K562 (cell line): ENCODE measurements around the gene OPRL1. TPM values are rescaled to one million over a fixed set of nuclear protein-coding genes. Genes with fewer than 3 reads are reported as not detected.

ENCODE experiments used
- HMGXB4 ChIP-seq: sonication (generic); formaldehyde crosslinking; IDR thresholded peaks from 2 replicates; pipeline ENCODE4 v1.8.1; 2023; ENCODE audit warnings: mild to moderate bottlenecking, missing genetic modification reagents
- MEF2A ChIP-seq: IDR thresholded peaks from 2 replicates; pipeline ENCODE4 v1.6.1; 2011; ENCODE audit warnings: low read depth, mild to moderate bottlenecking, low read length, moderate library complexity; ENCODE audit not compliant: control insufficient read depth
- POLR2A ChIP-seq: fragments of 450-650 bp; conservative IDR thresholded peaks from 2 replicates; pipeline ENCODE4 v1.6.1; 2016
- SMARCB1 ChIP-seq: IDR thresholded peaks from 2 replicates; pipeline ENCODE4 v1.6.1; 2011; ENCODE audit warnings: improper control_type of control experiment, low read depth; ENCODE audit not compliant: insufficient read length
- TFE3 ChIP-seq: fragments of 450-650 bp; formaldehyde crosslinking; IDR thresholded peaks from 2 replicates; pipeline ENCODE4 v1.4.0; 2020; ENCODE audit warnings: mild to moderate bottlenecking, mixed read lengths
- TRIM28 ChIP-seq: fragments of 450-650 bp; IDR thresholded peaks from 2 replicates; pipeline ENCODE4 v1.6.1; 2017
- ZBTB17 ChIP-seq: fragments of 450-650 bp; formaldehyde crosslinking; IDR thresholded peaks from 2 replicates; pipeline ENCODE4 v1.4.0; 2020; ENCODE audit warnings: mild to moderate bottlenecking
- ZKSCAN1 ChIP-seq: fragments of 150-350 bp; IDR thresholded peaks from 2 replicates; pipeline ENCODE4 v1.6.1; 2016; ENCODE audit warnings: low read depth, low read length
- ZNF140 ChIP-seq: fragments of 250-450 bp; sonication (Bioruptor Pico); IDR thresholded peaks from 2 replicates; pipeline ENCODE4 v1.8.0; 2021; ENCODE audit warnings: moderate library complexity, mild to moderate bottlenecking, inconsistent platforms
- ZNF212 ChIP-seq: fragments of 450-650 bp; formaldehyde crosslinking; IDR thresholded peaks from 2 replicates; pipeline ENCODE4 v1.4.0; 2020; ENCODE audit warnings: mild to moderate bottlenecking
- ZNF408 ChIP-seq: fragments of 250-450 bp; sonication (Bioruptor Pico); IDR thresholded peaks from 2 replicates; pipeline ENCODE4 v1.4.0; 2020; ENCODE audit warnings: low read depth, mild to moderate bottlenecking, moderate library complexity
- ZNF507 ChIP-seq: conservative IDR thresholded peaks from 2 replicates; pipeline ENCODE4 v1.6.1; 2017; ENCODE audit warnings: missing genetic modification characterization, missing compliant biosample characterization
- ZNF668 ChIP-seq: fragments of 250-450 bp; sonication (Bioruptor Pico); IDR thresholded peaks from 2 replicates; pipeline ENCODE4 v1.8.0; 2022; ENCODE audit warnings: mild to moderate bottlenecking, inconsistent platforms
- ZNF76 ChIP-seq: fragments of 250-450 bp; sonication (Bioruptor Pico); IDR thresholded peaks from 2 replicates; pipeline ENCODE4 v1.4.0; 2020; ENCODE audit warnings: mild to moderate bottlenecking, moderate library complexity, borderline replicate concordance
- ZNF77 ChIP-seq: fragments of 250-450 bp; sonication (Bioruptor Pico); IDR thresholded peaks from 2 replicates; pipeline ENCODE4 v1.5.0; 2020
- ZNF778 ChIP-seq: fragments of 450-650 bp; formaldehyde crosslinking; IDR thresholded peaks from 2 replicates; pipeline ENCODE4 v1.4.0; 2020; ENCODE audit warnings: mild to moderate bottlenecking, moderate library complexity
- polyA plus RNA-seq, 8 experiments: library from polyadenylated mRNA; depleted of rRNA in 4 of 8; stranded (reverse) in 5 of 8; unstranded in 3 of 8; fragments of >200 nt; fragmentation: Nextera tagmentation in 2 of 8; fragmentation: Illumina TruSeq in 1 of 8; extraction: Ambion mirVana in 2 of 8; extraction: Trizol in 1 of 8; gene quantifications; 2 replicates each; pipeline versions ENCODE4 v1.2.1 to v1.2.3, GENCODE V29; 2011 to 2014; ENCODE audit warnings: inconsistent platforms in 1 of 8, missing spikeins in 1 of 8
- total RNA-seq, 7 experiments: library from RNA; depleted of rRNA in 6 of 7; stranded (reverse); fragments of >200 nt in 6 of 7; fragmentation: Illumina TruSeq in 2 of 7; extraction: Trizol in 2 of 7; gene quantifications; 2 replicates each; pipeline versions ENCODE4 v1.2.1 to v1.2.3, GENCODE V29; 2011 to 2021; ENCODE audit warnings: low replicate concordance in 1 of 7

Gene OPRL1
- total and polyA plus RNA-seq, 9 of the 15 experiments (the other 6 are each of a cell fraction or from before 2014, with no cell fraction given), result 0.06 to 0.33 (median 0.11) TPM; not detected in 2

- no peak for TF ChIP-seq TRIM28
- TF ChIP-seq ZNF408 (CRISPR knock-in tag), result no peak
- 0 out of 2 replicates have a peak, but pooled peaks have one; percentile 28 for TF ChIP-seq ZBTB17 (CRISPR knock-in tag)
- no peak for TF ChIP-seq ZNF76 (CRISPR knock-in tag)
- TF ChIP-seq ZNF507 (tag), result no peak
- no peak for TF ChIP-seq MEF2A
- no peak for TF ChIP-seq ZNF778 (CRISPR knock-in tag)
- TF ChIP-seq HMGXB4 (CRISPR knock-in tag), result no peak
- TF ChIP-seq SMARCB1, result no peak
- TF ChIP-seq ZKSCAN1, result no peak
- TF ChIP-seq ZNF668 (CRISPR knock-in tag), result no peak
- no peak for TF ChIP-seq TFE3 (CRISPR knock-in tag)
- no peak for TF ChIP-seq ZNF212 (CRISPR knock-in tag)
- TF ChIP-seq ZNF140 (CRISPR knock-in tag), result no peak
- no peak for TF ChIP-seq POLR2A
- TF ChIP-seq ZNF77 (CRISPR knock-in tag), result no peak
Observed at GRCh38 chr20:64083804-64084684, 4.2 kb downstream of the OPRL1 start, which contains the start of gene LKAAEAR1 (continued).
